HG02870 (cell line): ENCODE measurements around the gene NR4A2.

Source experiments
- ATAC-seq: cut with Tn5 transposase; IDR thresholded peaks from one replicate; pipeline ENCODE4 v1.9.1; 2021; ENCODE audit warnings: mild to moderate bottlenecking, moderate library complexity; ENCODE audit not compliant: unreplicated experiment

The NR4A2 gene

DNA sequence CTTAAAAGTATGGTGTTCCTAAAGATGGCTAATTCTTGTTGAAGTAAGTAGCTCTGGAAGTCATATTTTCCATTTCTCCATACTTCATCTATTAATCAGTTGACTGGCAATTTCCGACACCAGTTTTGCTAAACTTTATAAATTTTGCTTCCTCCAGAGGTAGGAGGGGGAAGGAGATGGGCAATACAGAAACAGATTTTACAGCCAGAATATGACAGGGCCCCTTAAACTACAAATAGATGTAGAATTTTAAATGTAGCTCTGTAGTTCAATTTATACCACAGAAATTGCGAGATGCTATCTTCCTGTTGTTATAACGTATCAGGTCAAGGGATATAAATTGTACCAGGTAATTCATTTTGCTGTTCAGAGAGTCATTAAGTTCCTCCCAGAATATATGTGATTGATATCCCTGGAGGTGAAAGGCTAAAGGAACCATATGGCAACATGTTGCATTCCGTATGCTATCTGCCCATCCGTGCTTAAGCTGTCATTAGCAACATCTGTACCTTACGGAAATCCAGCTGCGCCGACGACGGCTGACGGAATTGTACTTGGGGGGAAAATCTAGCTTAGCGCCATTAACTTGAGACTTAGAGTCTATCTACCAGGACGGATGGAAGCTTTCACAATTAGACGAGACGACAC lies 8.4 kb upstream of the NR4A2 start:
- peak; percentile 10 for ATAC-seq

DNA sequence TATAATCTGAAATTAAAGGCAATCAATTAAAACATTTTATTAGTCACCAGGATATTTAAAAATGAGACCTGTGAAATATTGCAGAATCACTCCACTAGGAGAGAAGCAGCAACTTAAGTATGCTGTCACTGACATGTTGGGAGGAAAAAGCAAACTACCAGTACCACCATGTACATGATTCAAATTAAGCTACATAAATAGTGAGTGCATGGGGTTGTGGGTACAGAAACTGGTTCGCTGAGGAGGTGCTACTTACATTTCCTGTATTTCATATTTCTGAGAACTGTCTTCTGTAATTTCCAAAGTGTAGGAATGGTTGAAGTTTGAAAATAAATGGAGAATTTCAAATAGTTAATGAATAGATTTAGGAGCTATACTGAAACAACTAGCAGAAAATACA lies 7.9 kb upstream of the NR4A2 start:
- no peak for ATAC-seq

DNA sequence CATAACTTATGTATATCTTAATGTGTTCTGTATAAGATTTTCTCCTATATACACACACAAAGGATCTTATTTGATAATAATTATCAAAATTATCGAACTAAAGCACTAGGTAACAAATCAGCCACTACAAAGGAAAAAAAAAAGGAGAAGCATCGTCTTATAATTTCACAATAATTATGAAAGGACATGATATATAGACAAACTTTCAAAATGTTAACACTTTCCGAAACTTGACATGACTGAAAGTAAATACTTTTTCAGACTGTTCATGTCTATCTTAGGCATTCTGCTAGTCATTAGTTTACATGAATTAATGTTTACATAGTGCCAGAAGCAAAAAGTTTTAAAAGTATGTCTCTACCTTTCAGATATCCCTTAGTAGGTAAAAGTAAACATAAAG lies 7.3 kb upstream of the NR4A2 start:
- ATAC-seq: no peak

DNA sequence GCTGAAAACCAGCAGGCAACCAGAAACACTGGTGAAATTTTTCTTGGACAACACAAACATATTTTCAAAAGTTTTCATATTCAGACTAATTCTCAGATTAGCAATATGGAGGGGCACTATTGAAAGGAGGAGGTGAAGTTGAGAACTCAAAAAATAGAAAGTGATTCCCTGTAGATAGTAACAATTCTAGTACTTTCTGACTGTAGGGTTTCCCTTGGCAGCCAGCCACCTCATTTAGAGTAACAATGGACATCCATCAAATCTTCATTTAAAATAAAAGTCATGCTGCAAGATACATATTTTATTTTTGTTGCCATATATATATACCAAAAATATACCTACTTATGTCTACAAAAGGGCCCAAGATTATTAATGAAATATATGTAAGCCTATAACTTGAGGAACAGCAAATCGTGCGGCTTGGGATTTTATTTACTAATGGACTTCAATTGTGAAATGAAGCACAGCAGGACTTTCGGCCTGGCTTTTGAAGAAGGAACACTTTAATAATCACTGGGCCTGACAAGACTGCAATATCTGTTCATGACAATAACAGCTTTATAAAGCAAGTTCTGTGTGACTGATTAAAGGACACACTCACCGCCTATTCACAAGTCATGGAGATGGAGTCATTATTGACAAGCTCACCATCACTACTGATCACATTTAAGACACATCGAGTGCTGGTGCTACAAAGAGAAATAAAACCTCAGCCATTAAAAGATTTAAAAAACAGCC lies 6.8 kb upstream of the NR4A2 start:
- ATAC-seq: no peak

DNA sequence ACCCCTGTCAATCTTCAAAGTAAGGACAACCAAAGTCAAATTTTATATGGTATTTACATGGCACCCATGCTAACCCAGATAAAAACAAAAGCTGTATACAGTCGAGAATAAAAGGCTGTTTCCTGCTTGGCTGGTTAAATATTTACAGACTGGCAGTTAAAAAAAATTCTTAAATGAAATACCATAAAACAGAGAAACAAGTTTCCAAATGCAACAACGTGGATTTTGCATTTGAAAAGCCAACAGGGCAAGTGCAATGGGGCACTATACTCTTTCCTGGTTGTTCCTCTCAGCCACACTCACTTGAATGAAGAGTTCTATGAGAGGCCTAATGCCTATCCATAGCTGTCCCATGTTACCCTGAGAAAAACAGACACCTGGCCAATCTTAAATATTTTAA lies 6.1 kb upstream of the NR4A2 start:
- ATAC-seq: no peak

DNA sequence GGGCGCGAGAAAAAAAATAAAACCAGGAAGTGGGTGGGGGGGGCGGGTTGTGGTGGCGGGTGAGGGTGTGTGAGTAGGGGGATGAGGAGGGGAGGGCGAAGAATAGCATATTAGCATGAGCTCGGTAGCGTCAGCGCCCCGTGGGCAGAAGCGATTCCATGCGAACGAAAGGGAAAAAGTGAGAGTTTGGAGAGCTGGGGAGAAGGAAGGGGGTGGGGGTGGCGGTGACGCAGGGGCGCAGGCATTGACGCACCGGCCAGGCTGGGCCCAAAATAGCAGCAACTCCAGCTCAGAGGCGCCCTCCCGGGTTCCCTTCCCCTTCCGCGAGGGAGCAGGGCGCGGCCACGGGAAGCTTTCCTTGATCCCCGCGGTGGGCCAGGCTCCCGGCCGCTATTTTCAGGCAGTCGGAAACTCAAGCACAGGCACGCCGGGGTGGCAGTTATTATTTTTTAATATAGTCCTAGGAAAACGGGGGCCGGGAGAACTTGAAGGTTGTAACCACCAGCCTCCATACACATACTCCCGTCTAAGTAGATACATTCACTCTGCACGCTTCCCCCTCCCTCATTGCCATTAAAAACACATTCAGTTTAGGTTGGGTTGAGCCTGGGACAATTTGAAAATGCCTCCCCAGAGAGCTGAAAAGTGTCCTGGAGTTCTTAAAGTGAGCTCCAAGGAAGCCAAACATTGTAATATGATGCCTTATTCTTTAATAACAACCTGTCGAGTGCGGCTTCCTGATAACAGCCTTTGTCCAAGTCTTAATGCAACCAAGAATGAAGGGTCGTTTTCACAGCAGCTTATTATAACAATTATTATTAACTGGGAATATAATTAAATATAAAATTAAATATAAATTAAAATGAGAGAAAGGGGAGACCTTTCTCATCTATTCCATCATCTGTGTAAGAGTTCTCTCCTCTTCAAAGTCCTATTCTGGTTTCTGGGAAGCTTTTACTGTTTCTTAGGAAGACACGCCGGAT lies 2.3 kb upstream of the NR4A2 start:
- ATAC-seq: peak; percentile 23

DNA sequence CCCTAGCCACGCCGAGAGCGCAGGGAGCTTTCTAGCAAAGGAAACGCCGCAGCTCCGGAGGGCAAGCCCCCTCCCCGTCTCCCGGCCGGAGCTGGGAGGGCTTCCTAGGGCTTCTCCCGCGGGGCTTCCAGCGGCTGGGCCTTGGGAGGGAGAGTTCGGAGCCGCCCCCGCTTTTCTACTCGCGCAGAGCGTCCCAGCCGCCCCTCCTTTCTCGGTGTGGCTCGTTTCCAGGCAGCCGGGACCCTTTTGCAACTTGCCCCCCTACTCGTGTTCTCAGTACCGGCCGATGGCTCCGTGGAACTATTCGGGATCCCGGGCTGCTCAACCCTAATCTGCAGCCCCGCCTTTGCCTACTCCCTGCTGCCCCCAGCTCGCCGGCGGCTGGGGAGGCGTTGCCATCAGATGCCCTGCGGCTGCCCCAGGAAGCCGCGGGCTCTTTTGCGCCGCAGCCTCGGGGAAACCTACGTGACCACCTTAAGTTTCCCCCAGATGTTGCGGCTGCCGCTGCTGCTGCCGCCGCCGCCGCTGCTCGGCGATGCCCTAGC lies 1.5 kb upstream of the NR4A2 start:
- ATAC-seq: peak; percentile 21

DNA sequence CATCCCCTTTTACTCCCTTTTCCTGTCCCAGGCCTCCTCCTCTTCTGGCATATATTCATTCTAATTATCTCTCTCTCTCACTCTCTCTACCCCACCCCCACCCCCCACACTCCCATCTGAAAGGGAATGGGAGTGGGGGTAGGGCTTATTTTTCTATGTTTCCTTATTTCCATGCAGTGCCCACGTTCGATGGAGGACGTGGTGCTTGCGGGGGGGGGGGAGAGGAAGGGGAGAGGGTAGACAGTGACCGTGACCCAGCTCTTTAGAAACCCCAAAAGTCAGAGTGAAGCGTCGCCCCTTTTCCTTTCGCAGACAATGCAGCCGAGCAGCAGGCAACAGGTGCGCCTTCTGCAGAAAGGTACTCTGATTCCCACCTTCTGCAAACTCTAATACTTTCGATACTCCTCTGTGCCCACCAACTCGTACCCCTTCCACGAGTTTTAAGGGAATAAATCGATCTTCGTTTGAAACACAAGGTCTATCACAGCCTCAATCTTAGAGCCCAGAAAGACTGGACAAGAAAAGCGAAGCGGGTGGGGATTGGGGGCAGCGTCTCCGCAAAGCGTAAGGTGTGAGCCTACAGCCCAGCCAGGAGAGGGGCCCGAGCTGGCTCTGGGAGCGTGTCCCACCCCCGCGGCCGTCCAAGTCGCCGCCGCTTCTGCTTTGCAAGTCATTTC lies 891 bp upstream of the NR4A2 start:
- ATAC-seq: peak; percentile 21

DNA sequence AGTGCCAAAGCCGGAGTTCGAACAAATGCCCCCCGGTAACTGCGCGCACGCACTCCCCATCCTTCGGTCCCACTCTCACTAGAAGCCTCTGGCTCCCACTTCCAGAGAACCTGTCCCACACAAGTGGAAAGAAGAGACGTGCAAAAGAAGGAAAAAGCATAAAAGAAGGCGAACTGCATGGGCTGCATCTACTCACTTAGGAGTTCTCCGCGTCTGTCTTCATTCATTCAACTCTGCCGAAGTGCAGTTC lies 312 bp downstream of the NR4A2 start:
- no peak for ATAC-seq

DNA sequence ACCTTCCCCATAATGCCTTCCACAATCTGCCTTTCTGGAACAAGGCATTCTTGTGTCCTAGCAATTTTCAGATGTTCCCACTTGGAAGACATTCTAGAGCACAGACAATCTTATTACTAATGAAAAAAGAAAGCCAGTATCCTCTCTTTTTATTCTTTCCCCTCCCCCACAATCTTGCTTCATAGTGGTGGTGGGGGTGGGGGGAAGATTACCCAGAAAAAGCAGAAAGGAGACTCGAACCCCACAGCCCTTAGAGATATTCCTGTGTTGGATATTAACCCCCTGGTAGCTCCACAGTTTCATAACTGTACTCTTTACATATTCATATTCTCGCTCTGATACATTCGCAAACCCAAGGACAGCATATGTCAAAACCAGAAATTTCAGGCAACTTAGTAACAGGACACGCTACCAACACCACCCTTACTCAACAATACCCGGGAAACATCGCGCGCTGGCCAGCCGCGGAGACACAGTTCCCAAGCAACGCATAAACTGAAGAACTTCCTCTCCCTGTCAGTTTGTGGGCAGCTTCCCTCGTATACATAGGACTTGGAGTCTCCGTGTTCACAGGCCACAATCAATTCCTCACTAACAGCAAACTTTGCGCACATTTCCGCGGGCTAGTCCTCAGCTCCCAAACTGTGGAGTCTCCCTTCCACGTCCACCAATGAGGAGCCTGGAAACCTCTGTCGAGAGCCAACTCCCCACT lies 793 bp downstream of the NR4A2 start:
- ATAC-seq: no peak

DNA sequence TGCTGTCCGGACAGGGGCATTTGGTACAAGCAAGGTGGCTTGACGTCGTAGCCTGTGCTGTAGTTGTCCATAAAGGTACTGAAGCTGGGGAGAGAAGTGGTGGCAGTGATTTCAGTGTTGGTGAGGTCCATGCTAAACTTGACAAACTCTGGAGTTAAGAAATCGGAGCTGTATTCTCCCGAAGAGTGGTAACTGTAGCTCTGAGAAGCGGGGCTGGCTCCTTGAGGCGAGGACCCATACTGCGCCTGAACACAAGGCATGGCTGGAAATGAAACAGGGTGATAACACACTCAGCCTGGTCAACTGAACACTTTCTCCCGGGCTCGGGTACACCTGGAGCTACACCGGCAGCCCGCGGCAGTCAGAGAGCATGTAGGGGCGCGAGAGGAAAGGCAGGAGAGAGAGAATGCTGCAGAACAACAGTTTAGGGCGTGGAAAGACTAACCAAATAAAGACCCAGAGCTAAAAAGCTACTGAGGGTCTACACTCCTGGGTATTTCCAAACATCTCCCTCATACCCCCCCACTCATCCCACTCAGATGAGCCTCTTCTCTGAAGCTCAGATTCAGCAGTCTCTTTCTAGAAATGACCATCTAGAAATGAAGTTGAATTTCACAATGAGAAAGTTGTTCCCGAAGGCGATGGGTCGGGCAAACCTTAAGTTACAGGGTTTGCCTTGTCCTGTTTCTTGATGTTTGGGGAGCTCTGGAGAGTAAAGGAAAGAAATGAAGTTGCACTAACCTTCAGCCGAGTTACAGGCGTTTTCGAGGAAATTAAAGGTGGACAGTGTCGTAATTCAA lies 2.4 kb downstream of the NR4A2 start:
- ATAC-seq: no peak

DNA sequence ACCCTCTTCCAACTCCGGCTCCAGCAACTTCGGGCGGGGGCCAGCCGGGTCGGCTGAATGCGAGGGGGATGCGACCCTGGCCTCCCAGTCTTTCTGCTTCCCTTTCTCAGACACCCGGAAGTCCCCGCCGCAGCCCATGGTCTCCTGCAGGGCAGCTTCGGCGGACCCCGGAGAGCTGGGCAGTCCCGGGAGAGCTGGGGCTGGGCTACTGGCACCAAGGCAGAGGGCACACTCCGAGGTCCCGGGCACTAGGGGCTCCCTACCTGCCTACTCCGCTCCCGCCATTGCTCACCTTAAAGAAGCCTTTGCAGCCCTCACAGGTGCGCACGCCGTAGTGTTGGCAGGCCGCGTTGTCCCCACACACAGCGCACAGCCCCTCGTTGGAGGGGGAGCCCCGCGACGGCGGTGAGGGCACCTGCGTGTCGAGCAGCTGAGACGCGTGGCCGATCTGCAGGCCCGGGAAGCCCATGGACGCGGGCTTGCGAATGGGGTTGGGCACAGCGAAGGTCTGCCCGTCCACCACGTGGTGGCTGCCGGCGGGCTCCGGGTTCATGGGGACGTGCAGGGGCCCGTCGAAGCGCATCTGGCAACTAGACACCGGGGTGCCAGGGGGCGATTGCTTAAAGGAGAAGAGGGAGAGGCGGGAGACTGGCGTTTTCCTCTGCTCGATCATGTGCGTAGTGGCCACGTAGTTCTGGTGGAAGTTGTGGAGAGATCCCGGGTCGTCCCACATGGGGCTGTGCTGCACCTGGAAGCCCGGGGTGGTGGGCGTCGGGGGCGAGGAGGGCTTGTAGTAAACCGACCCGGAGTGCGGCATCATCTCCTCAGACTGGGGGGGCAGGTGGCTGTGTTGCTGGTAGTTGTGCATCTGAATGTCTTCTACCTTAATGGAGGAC lies 3.2 kb downstream of the NR4A2 start:
- no peak for ATAC-seq

DNA sequence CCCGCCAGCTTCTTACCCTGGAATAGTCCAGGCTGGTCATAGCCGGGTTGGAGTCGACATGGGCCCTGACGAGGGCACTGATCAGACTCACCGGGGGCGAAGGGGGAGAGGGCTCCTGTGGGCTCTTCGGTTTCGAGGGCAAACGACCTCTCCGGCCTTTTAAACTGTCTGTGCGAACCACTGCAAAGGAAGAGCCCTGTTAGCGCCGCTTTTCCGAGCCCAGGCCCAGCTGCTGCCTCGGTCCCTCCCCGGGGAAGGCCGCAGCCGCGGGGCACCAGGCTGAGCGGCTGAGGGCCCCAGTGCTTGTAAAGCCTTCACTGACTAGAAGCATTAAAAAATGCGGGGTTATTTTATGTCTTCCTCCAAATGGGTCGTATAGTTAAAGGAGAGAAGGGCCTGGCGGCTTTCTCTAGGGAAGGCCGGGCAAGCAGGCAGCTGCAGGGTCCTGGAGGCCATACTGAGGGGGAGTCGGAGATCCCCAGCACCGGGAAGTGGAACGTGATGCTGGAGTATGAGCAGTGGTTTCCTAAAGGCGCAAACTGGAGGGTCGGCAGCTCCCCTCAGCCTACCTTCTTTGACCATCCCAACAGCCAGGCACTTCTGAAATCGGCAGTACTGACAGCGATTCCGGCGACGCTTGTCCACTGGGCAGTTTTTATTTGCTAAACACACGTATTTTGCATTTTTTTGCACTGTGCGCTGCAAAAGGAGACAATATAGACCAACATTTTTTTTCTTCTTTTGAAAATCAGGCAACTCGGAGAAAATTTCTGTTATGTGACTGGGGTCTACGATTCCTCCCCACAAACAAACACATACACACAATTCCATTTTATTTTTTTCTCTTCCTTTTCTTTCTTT lies 4.5 kb downstream of the NR4A2 start:
- ATAC-seq: no peak

DNA sequence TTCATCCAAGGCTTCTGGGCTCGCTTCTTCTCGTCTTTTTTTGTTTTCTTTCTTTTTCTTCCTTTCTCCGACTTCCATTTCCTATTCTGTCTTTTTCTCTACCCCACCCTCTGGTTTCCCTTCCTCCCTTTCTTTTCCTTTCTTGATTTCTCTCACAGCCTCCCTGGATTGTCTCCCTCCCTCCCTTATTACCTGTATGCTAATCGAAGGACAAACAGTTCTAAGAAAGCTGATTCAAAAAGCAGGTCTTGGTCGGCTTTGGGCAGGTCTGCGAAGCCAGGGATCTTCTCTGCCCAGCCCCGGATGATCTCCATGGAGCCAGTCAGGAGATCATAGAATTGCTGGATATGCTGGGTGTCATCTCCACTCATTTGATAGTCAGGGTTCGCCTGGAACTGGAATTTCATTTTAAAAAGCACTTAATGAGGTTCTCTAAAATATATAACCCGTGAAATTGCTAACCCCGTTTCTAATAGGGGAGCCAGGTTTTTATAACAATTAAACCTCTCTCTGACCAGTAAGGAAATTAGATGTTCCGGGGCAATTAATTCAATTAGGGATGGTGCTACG lies 5.9 kb downstream of the NR4A2 start:
- no peak for ATAC-seq

DNA sequence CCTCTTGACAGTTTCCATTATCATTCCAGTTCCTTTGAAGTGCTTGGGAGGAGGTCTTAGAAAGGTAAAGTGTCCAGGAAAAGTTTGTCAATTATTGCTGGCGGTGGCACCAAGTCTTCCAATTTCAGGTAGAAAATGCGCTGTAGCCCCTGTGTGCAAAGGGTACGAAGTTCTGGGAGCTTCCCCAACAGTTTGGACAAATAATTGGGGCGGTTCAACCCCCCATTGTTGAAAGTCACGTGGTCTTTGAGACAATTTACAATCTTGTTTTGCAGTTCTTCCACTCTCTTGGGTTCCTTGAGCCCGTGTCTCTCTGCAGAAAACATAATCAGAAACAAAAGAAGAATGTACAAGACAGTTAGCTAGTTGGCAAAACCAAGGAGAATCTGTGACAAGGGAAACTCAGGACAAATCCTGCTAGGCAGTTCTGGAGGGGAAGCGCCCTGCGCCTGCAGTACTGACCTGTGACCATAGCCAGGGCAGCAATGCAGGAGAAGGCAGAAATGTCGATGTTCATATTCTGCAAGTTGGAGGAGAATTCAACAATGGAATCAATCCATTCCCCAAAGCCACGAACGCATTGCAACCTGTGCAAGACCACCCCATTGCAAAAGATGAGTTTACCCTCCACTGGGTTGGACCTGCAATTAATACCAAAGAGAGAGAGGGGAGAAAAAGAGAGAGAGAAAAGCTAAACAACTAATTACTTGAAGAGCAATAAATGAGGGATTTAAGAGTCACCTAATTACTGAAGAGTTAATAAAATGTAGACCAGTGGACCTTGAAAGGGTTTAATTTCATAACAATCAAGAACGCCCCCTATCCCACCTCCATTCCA lies 6.6 kb downstream of the NR4A2 start:
- ATAC-seq: no peak

DNA sequence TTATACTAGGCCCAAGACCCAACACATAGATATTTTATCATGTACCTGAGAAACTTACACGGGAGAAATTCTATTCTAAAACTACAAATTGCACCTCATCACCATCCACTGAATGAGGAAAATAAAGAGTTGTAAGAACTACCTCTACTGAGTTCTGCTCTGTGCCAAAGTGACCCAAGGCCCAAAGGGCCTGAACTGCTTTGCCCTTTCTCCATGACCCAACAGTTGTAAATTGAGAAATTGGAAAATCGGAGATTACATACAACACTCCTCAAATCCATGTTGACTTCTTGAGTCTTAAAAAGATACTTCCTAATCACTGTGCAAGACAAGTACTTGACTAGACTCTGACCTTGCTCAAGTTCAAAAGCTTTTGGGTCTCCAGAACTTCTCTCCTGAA lies 8.8 kb downstream of the NR4A2 start:
- no peak for ATAC-seq
